Measurements from ENCODE around the gene NRXN3.

The NRXN3 gene

GRCh38 chr14:79483477-79484388 is 1313.6 kb downstream of the NRXN3 start:
- no peak for ATAC-seq
- no peak for DNase-seq

- DNase-seq (no peak), ATAC-seq (no peak)
These were observed 1317.5 kb downstream of the NRXN3 start for GRCh38 chr14:79487632-79488031.

GRCh38 chr14:79491161-79491560 is 1321.0 kb downstream of the NRXN3 start:
- DNase-seq (no peak), ATAC-seq (no peak)

GRCh38 chr14:79493081-79493645 is 1323.0 kb downstream of the NRXN3 start:
- ATAC-seq = no peak
- no peak for DNase-seq

- DNase-seq = no peak
- no peak for ATAC-seq
These were observed 1326.5 kb downstream of the NRXN3 start for GRCh38 chr14:79496701-79497100.

GRCh38 chr14:79500489-79500888 is 1330.3 kb downstream of the NRXN3 start:
- no peak for DNase-seq
- no peak for ATAC-seq

- DNase-seq = no peak
- no peak for ATAC-seq
These were observed 1332.1 kb downstream of the NRXN3 start for GRCh38 chr14:79502136-79502750.

GRCh38 chr14:79502751-79503148 is 1332.6 kb downstream of the NRXN3 start:
- ATAC-seq (no peak), DNase-seq (no peak)

- ATAC-seq (no peak), DNase-seq (no peak)
These were observed 1340.5 kb downstream of the NRXN3 start for GRCh38 chr14:79510659-79511058.

- ATAC-seq (no peak), DNase-seq (no peak)
These were observed 1341.0 kb downstream of the NRXN3 start for GRCh38 chr14:79511146-79511545.

- DNase-seq (no peak), ATAC-seq (no peak)
These were observed 1343.3 kb downstream of the NRXN3 start for GRCh38 chr14:79513446-79513845.

GRCh38 chr14:79514700-79515099 is 1344.5 kb downstream of the NRXN3 start:
- ATAC-seq (no peak), DNase-seq (no peak)

- no peak for ATAC-seq
- DNase-seq = no peak
These were observed 1345.0 kb downstream of the NRXN3 start for GRCh38 chr14:79515158-79515557.

GRCh38 chr14:79516009-79516408 is 1345.8 kb downstream of the NRXN3 start:
- ATAC-seq = no peak
- DNase-seq = no peak

- DNase-seq (no peak), ATAC-seq (no peak)
These were observed 1355.2 kb downstream of the NRXN3 start for GRCh38 chr14:79525416-79525815.

GRCh38 chr14:79528828-79529416 is 1358.7 kb downstream of the NRXN3 start:
- ATAC-seq (no peak), DNase-seq (no peak)

GRCh38 chr14:79530555-79530954 is 1360.4 kb downstream of the NRXN3 start:
- no peak for ATAC-seq
- no peak for DNase-seq

- ATAC-seq (no peak), DNase-seq (no peak)
These were observed 1364.7 kb downstream of the NRXN3 start for GRCh38 chr14:79534703-79535353.

GRCh38 chr14:79540394-79540793 is 1370.2 kb downstream of the NRXN3 start:
- DNase-seq (no peak), ATAC-seq (no peak)

- no peak for ATAC-seq
These were observed 1371.9 kb downstream of the NRXN3 start for GRCh38 chr14:79542121-79542520.

GRCh38 chr14:79543348-79543747 is 1373.2 kb downstream of the NRXN3 start:
- DNase-seq (no peak), ATAC-seq (no peak)

More at GRCh38 chr14:79542121-79542520, 1371.9 kb downstream of the NRXN3 start:
- no peak for DNase-seq

GRCh38 chr14:79543967-79544697 is 1374.0 kb downstream of the NRXN3 start:
- ATAC-seq = no peak
- no peak for DNase-seq

All from stimulated activated naive CD8-positive, alpha-beta T cell treated with anti-CD3 and anti-CD28 coated beads, Interleukin-15, Interleukin-2, amounts not matched to agents 100 U/mL and 50 U/mL, for 24 hours (primary cell).